GM19099 (cell line): ENCODE data around the gene ZNF524.
A peak's percentile ranks its signal among the peaks of the same experiment; 100 is the strongest.

Experiments used
- POLR2A ChIP-seq: IDR thresholded peaks from 3 replicates; pipeline ENCODE4 v1.6.1; 2011; ENCODE audit warnings: low read depth; ENCODE audit not compliant: insufficient read length; ENCODE audit errors: extremely low read depth

Gene ZNF524

GRCh38 chr19:55621673-55622231, 21.7 kb downstream of the ZNF524 start:
- TF ChIP-seq POLR2A, result no peak

GRCh38 chr19:55622242-55622969, 22.3 kb downstream of the ZNF524 start:
- TF ChIP-seq POLR2A, result no peak

GRCh38 chr19:55623130-55623529, 23.0 kb downstream of the ZNF524 start:
- no peak for TF ChIP-seq POLR2A

- TF ChIP-seq POLR2A, result no peak
Measured at GRCh38 chr19:55623561-55623960, 23.5 kb downstream of the ZNF524 start.

- peak; percentile 90 for TF ChIP-seq POLR2A
Measured at GRCh38 chr19:55624109-55625003, 24.3 kb downstream of the ZNF524 start, which contains the start of gene ZNF784. ZNF784 (minus strand) TSS chr19:55624566; CDS start chr19:55624561, 5 bp downstream.

- TF ChIP-seq POLR2A, result no peak
Measured at GRCh38 chr19:55625004-55625326, 24.9 kb downstream of the ZNF524 start.

- TF ChIP-seq POLR2A, result no peak
Measured at GRCh38 chr19:55626350-55626749, 26.3 kb downstream of the ZNF524 start.

- TF ChIP-seq POLR2A, result no peak
Measured at GRCh38 chr19:55632463-55632834, 32.4 kb downstream of the ZNF524 start.

- TF ChIP-seq POLR2A, result no peak
Measured at GRCh38 chr19:55633861-55634260, 33.8 kb downstream of the ZNF524 start.

GRCh38 chr19:55635334-55635717, 35.2 kb downstream of the ZNF524 start:
- TF ChIP-seq POLR2A, result no peak

- no peak for TF ChIP-seq POLR2A
Measured at GRCh38 chr19:55635856-55636440, 35.9 kb downstream of the ZNF524 start.

- TF ChIP-seq POLR2A, result no peak
Measured at GRCh38 chr19:55636723-55637122, 36.6 kb downstream of the ZNF524 start.

- TF ChIP-seq POLR2A, result no peak
Measured at GRCh38 chr19:55637534-55637933, 37.4 kb downstream of the ZNF524 start.

GRCh38 chr19:55638864-55639359, 38.8 kb downstream of the ZNF524 start:
- no peak for TF ChIP-seq POLR2A

- TF ChIP-seq POLR2A, result peak; percentile 43
Measured at GRCh38 chr19:55640043-55640576, 40.0 kb downstream of the ZNF524 start.
